Astrocyte of the spinal cord (primary cell): ENCODE measurements around the gene SPATA19.
"Not testable (repeated sequence)": the region's sequence is repeated elsewhere in the genome, so short reads cannot be mapped to it uniquely, and the experiment has no call there.

Source experiments
- DNase-seq: peaks from one replicate; pipeline ENCODE4 v3.0.0; 2011; ENCODE audit warnings: low read depth, low spot score
- H3K4me3 ChIP-seq: 2 replicates; pipeline ENCODE4 v1.5.1; 2011; ENCODE audit warnings: low read depth, mild to moderate bottlenecking, low read length, moderate library complexity
- CTCF ChIP-seq: IDR thresholded peaks from 2 replicates; pipeline ENCODE4 v1.5.1; 2012; ENCODE audit warnings: low read depth, mild to moderate bottlenecking, low read length, inconsistent platforms
- in situ Hi-C: cut with HindIII; loops from 2 replicates; pipeline ENCODE4 v1.10.0; 2017; ENCODE audit warnings: low sequenced_read_pairs

The SPATA19 gene

GRCh38 chr11:133860151-133860550 lies 14.8 kb upstream of the SPATA19 start:
- in situ Hi-C loops = no loop called here
- no peak overlapping the region for H3K4me3 ChIP-seq
- no peak for DNase-seq
- no peak for TF ChIP-seq CTCF

- in situ Hi-C loops, DNase-seq, H3K4me3 ChIP-seq: not testable (repeated sequence)
Observed at GRCh38 chr11:133854330-133854960, 9.1 kb upstream of the SPATA19 start.

- in situ Hi-C loops = no loop called here
- H3K4me3 ChIP-seq = no peak overlapping the region
- no peak for TF ChIP-seq CTCF
- no peak for DNase-seq
Observed at GRCh38 chr11:133844217-133844616, 1.1 kb downstream of the SPATA19 start.

- no peak for DNase-seq
- no peak for TF ChIP-seq CTCF
- in situ Hi-C loops = no loop called here
- no peak overlapping the region for H3K4me3 ChIP-seq
Observed at GRCh38 chr11:133843454-133843987, 1.8 kb downstream of the SPATA19 start.

GRCh38 chr11:133842730-133843129 lies 2.6 kb downstream of the SPATA19 start:
- no peak for DNase-seq
- in situ Hi-C loops = no loop called here
- TF ChIP-seq CTCF = no peak

GRCh38 chr11:133842053-133842452 lies 3.3 kb downstream of the SPATA19 start:
- no peak for TF ChIP-seq CTCF
- no peak overlapping the region for H3K4me3 ChIP-seq
- in situ Hi-C loops = no loop called here
- no peak for DNase-seq

More at GRCh38 chr11:133842730-133843129, 2.6 kb downstream of the SPATA19 start:
- no peak overlapping the region for H3K4me3 ChIP-seq

GRCh38 chr11:133841279-133842043 lies 3.9 kb downstream of the SPATA19 start:
- DNase-seq = no peak
- in situ Hi-C loops = no loop called here
- TF ChIP-seq CTCF = no peak
- no peak overlapping the region for H3K4me3 ChIP-seq
